IMR-90 (cell line): ENCODE data around the gene ITPKB. TPM values are rescaled to one million over a fixed set of nuclear protein-coding genes. Genes with fewer than 3 reads are reported as not detected.

ENCODE experiments used
- ATAC-seq: fragments of 200-7000 bp; cut with Tn5 transposase; 2 replicates; pipeline ENCODE4 v1.9.1; 2020; ENCODE audit warnings: low read depth, mild to moderate bottlenecking, moderate library complexity
- BruUV-seq: library from RNA; stranded (reverse); fragments of 400-500 nt; replicated peaks from 2 replicates; lab custom pipeline; 2021; lab: Mats Ljungman, UMichigan
- CTCF ChIA-PET: fragments of 300-600 bp; formaldehyde crosslinking; extraction: SDS; loops from one replicate; lab custom pipeline; 2021; ENCODE audit warnings: antibody characterized with exemption; lab: Yijun Ruan, JAX
- POLR2A ChIA-PET: fragments of 300-600 bp; sonication (Branson Sonifier 250); formaldehyde crosslinking; loops from one replicate; lab custom pipeline; 2022; ENCODE audit warnings: antibody characterized with exemption; ENCODE audit not compliant: unreplicated experiment; lab: Charles Lee
- DNase-seq: peaks from one replicate; pipeline ENCODE4 v3.0.0; 2013
- H2AFZ ChIP-seq: replicated peaks from 2 replicates; pipeline ENCODE3; 2013; ENCODE audit warnings: low read length, mild to moderate bottlenecking; ENCODE audit not compliant: poor library complexity
- H2AK5ac ChIP-seq: 2 replicates; pipeline ENCODE4 v1.6.1; 2013; ENCODE audit warnings: low read depth, low read length, inconsistent platforms
- H2AK9ac ChIP-seq: replicated peaks from 2 replicates; pipeline ENCODE3; 2013; ENCODE audit warnings: mild to moderate bottlenecking, low read depth, low read length, moderate library complexity; ENCODE audit not compliant: poor library complexity
- H2BK120ac ChIP-seq: 2 replicates; pipeline ENCODE4 v1.6.1; 2013; ENCODE audit warnings: low read depth, low read length, inconsistent platforms
- H2BK15ac ChIP-seq: 3 replicates; pipeline ENCODE4 v1.6.1; 2013; ENCODE audit warnings: low read depth, low read length, inconsistent platforms
- H2BK20ac ChIP-seq: 2 replicates; pipeline ENCODE4 v1.6.1; 2013; ENCODE audit warnings: low read depth, mild to moderate bottlenecking, inconsistent platforms, low read length, moderate library complexity
- H2BK5ac ChIP-seq: 2 replicates; pipeline ENCODE4 v1.6.1; 2013; ENCODE audit warnings: mild to moderate bottlenecking, low read depth, low read length, inconsistent platforms; ENCODE audit not compliant: poor library complexity, severe bottlenecking
- H3K14ac ChIP-seq: replicated peaks from 2 replicates; pipeline ENCODE4 v1.6.1; 2013; ENCODE audit warnings: low read depth, low read length, inconsistent platforms
- H3K18ac ChIP-seq: 2 replicates; pipeline ENCODE4 v1.6.1; 2013; ENCODE audit warnings: low read depth, low read length, control low read depth
- H3K23ac ChIP-seq: 2 replicates; pipeline ENCODE4 v1.6.1; 2013; ENCODE audit warnings: low read depth, low read length, inconsistent platforms
- H3K27ac ChIP-seq: 2 replicates; pipeline ENCODE4 v1.5.1; 2013; ENCODE audit warnings: mild to moderate bottlenecking, control low read depth, low read length; ENCODE audit not compliant: insufficient read depth
- H3K27me3 ChIP-seq: 2 replicates; pipeline ENCODE4 v1.6.1; 2013; ENCODE audit warnings: low read length; ENCODE audit not compliant: control insufficient read depth, insufficient read depth
- H3K36me3 ChIP-seq: 2 replicates; pipeline ENCODE4 v1.6.1; 2013; ENCODE audit warnings: low read length, mixed read lengths; ENCODE audit not compliant: control insufficient read depth, insufficient read depth
- H3K4ac ChIP-seq: 2 replicates; pipeline ENCODE4 v1.6.1; 2013; ENCODE audit warnings: low read depth, low read length, inconsistent platforms
- H3K4me1 ChIP-seq: 2 replicates; pipeline ENCODE4 v1.6.1; 2013; ENCODE audit warnings: low read length, mixed read lengths; ENCODE audit not compliant: control insufficient read depth, insufficient read depth
- H3K4me2 ChIP-seq: 2 replicates; pipeline ENCODE4 v1.6.1; 2013; ENCODE audit warnings: low read depth, mild to moderate bottlenecking, control low read depth, low read length, moderate library complexity
- H3K4me3 ChIP-seq: 2 replicates; pipeline ENCODE4 v1.5.1; 2013; ENCODE audit warnings: low read depth, mild to moderate bottlenecking, control low read depth, low read length, moderate library complexity; ENCODE audit not compliant: insufficient read depth
- H3K56ac ChIP-seq: 2 replicates; pipeline ENCODE4 v1.6.1; 2013; ENCODE audit warnings: low read length, inconsistent platforms; ENCODE audit not compliant: insufficient read depth; ENCODE audit errors: extremely low read depth
- H3K79me1 ChIP-seq, 2 experiments: 2 replicates each; pipeline ENCODE4 v1.6.1; 2013; ENCODE audit warnings: low read length in 2 of 2, inconsistent platforms in 1 of 2, low read depth in 1 of 2
- H3K9ac ChIP-seq: 2 replicates; pipeline ENCODE4 v1.6.1; 2013; ENCODE audit warnings: low read depth, low read length, control low read depth
- H3K9me1 ChIP-seq: 2 replicates; pipeline ENCODE4 v1.6.1; 2013; ENCODE audit warnings: low read length, inconsistent platforms; ENCODE audit not compliant: insufficient read depth
- H3K9me3 ChIP-seq: 2 replicates; pipeline ENCODE4 v1.6.1; 2013; ENCODE audit warnings: low read length; ENCODE audit not compliant: control insufficient read depth, insufficient read depth
- H4K20me1 ChIP-seq: 2 replicates; pipeline ENCODE4 v1.6.1; 2013; ENCODE audit warnings: low read length, inconsistent platforms; ENCODE audit not compliant: insufficient read depth
- H4K5ac ChIP-seq: 2 replicates; pipeline ENCODE4 v1.6.1; 2013; ENCODE audit warnings: mild to moderate bottlenecking, low read depth, low read length, control low read depth
- H4K8ac ChIP-seq, 2 experiments: 2 replicates each; pipeline ENCODE4 v1.6.1; 2013; ENCODE audit warnings: low read depth in 2 of 2, low read length in 2 of 2, control low read depth in 1 of 2, inconsistent platforms in 1 of 2
- H4K91ac ChIP-seq: 2 replicates; pipeline ENCODE4 v1.6.1; 2013; ENCODE audit warnings: low read depth, low read length, inconsistent platforms; ENCODE audit not compliant: insufficient read depth
- BHLHE40 ChIP-seq: fragments of 150-350 bp; IDR thresholded peaks from 2 replicates; pipeline ENCODE4 v1.6.1; 2016; ENCODE audit warnings: mild to moderate bottlenecking, low read depth, low read length
- CEBPB ChIP-seq: IDR thresholded peaks from 2 replicates; pipeline ENCODE4 v1.6.1; 2012; ENCODE audit warnings: low read depth, low read length, improper control_type of control experiment
- CHD1 ChIP-seq: IDR thresholded peaks from 2 replicates; pipeline ENCODE4 v1.6.1; 2012; ENCODE audit warnings: low read depth, low read length, improper control_type of control experiment
- ELK1 ChIP-seq: fragments of 150-350 bp; IDR thresholded peaks from 2 replicates; pipeline ENCODE4 v1.6.1; 2016; ENCODE audit warnings: low read depth, mild to moderate bottlenecking, low read length, moderate library complexity, borderline replicate concordance
- FOS ChIP-seq: fragments of 150-350 bp; IDR thresholded peaks from 2 replicates; pipeline ENCODE4 v1.6.1; 2016; ENCODE audit warnings: low read depth, low read length
- MAFK ChIP-seq: IDR thresholded peaks from 2 replicates; pipeline ENCODE4 v1.6.1; 2012; ENCODE audit warnings: low read depth, low read length, improper control_type of control experiment
- MAZ ChIP-seq: IDR thresholded peaks from 2 replicates; pipeline ENCODE4 v1.6.1; 2012; ENCODE audit warnings: low read depth, mild to moderate bottlenecking, low read length, improper control_type of control experiment, moderate library complexity, borderline replicate concordance
- NFE2L2 ChIP-seq: fragments of 150-350 bp; IDR thresholded peaks from 2 replicates; pipeline ENCODE4 v1.6.1; 2016; ENCODE audit warnings: low read depth, mild to moderate bottlenecking, low read length
- RCOR1 ChIP-seq: IDR thresholded peaks from 2 replicates; pipeline ENCODE4 v1.6.1; 2012; ENCODE audit warnings: mild to moderate bottlenecking, low read length, improper control_type of control experiment; ENCODE audit not compliant: insufficient replicate concordance
- WGBS, 2 experiments: methylation state at CpG; one replicate each; pipeline versions ENCODE4 v1.1.5 to v1.1.7; 2013; ENCODE audit warnings: missing lambda C conversion rate in 2 of 2; ENCODE audit not compliant: insufficient read length in 1 of 2; ENCODE audit errors: extremely low coverage in 2 of 2; 5-methylcytosine and 5-hydroxymethylcytosine counted together
- dilution Hi-C: fragments of 300-500 bp; cut with HindIII; formaldehyde crosslinking; loops from one replicate; pipeline ENCODE4 v1.14.3; 2018; ENCODE audit warnings: low sequenced_read_pairs; ENCODE audit not compliant: unreplicated experiment
- in situ Hi-C: fragments of 300-500 bp; cut with MboI; formaldehyde crosslinking; loops from 3 replicates; pipeline ENCODE4 v1.14.3; 2019; ENCODE audit warnings: low sequenced_read_pairs, inconsistent platforms, mixed read lengths
- intact Hi-C: fragments of 100-400 bp; cut with micrococcal nuclease; formaldehyde crosslinking; loops from 2 replicates; pipeline ENCODE4 v1.10.0; 2022
- polyA plus RNA-seq, 3 experiments: library from polyadenylated mRNA; depleted of rRNA; stranded (reverse); fragments of >200 nt; gene quantifications; 2 replicates each; pipeline ENCODE4 v1.2.3, GENCODE V29; 2012; ENCODE audit warnings: low replicate concordance in 1 of 3
- total RNA-seq: library from RNA; depleted of rRNA; stranded (reverse); fragments of >200 nt; gene quantifications from 2 replicates; pipeline ENCODE4 v1.2.3, GENCODE V29; 2012
- TF ChIP-seq, protein P1 (sequence below): fragments of 150-350 bp; IDR thresholded peaks from 2 replicates; pipeline ENCODE4 v1.6.1; 2017; ENCODE audit warnings: mild to moderate bottlenecking, antibody characterized with exemption, low read length, low read depth
- TF ChIP-seq, protein P2 (sequence below): conservative IDR thresholded peaks from 2 replicates; pipeline ENCODE4 v1.5.1; 2012; ENCODE audit warnings: mild to moderate bottlenecking, low read depth, low read length, improper control_type of control experiment

The ITPKB gene
- total and polyA plus RNA-seq, 2 of the 4 experiments (the other 2 are of a cell fraction): 0.72 to 1.4 TPM

DNA sequence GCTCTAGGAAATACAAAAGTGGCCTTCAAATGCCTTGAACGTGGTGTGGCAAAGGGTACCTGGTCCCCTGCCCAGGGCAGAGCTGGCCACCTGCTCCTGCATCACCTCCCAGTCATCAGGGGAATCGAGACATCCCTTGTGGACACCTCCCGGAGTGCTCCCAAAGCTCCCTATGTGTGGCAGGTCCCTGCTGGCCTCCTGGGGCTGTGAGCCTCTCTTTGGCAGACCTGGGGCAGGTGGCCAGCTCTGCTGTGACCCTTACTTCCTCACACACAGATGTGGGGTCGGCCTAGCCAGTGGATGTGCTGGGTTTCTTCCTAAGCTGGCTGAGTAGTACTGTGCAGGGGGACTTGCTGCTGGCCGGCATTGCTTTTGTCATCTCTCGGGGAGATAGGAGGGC, 86.5 kb downstream of the ITPKB start:
- no peak overlapping the region for H3K14ac ChIP-seq
- H3K79me1 ChIP-seq: no peaks in the 10 kb centered on the region
- TF ChIP-seq CHD1: no peak
- no peak for TF ChIP-seq MAZ
- TF ChIP-seq, protein P1, sequence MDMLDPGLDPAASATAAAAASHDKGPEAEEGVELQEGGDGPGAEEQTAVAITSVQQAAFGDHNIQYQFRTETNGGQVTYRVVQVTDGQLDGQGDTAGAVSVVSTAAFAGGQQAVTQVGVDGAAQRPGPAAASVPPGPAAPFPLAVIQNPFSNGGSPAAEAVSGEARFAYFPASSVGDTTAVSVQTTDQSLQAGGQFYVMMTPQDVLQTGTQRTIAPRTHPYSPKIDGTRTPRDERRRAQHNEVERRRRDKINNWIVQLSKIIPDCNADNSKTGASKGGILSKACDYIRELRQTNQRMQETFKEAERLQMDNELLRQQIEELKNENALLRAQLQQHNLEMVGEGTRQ: no peak
- TF ChIP-seq ELK1: no peak
- no peak for TF ChIP-seq RCOR1
- TF ChIP-seq, protein P2, sequence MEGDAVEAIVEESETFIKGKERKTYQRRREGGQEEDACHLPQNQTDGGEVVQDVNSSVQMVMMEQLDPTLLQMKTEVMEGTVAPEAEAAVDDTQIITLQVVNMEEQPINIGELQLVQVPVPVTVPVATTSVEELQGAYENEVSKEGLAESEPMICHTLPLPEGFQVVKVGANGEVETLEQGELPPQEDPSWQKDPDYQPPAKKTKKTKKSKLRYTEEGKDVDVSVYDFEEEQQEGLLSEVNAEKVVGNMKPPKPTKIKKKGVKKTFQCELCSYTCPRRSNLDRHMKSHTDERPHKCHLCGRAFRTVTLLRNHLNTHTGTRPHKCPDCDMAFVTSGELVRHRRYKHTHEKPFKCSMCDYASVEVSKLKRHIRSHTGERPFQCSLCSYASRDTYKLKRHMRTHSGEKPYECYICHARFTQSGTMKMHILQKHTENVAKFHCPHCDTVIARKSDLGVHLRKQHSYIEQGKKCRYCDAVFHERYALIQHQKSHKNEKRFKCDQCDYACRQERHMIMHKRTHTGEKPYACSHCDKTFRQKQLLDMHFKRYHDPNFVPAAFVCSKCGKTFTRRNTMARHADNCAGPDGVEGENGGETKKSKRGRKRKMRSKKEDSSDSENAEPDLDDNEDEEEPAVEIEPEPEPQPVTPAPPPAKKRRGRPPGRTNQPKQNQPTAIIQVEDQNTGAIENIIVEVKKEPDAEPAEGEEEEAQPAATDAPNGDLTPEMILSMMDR: no peak
- no peak for TF ChIP-seq MAFK
- no peak for TF ChIP-seq CEBPB
- TF ChIP-seq FOS: no peak
- no peak for TF ChIP-seq NFE2L2
- no peak for TF ChIP-seq BHLHE40
- dilution Hi-C loops: no loop called here
- H2BK5ac ChIP-seq: no peak overlapping the region
- H2AK9ac ChIP-seq: no peak overlapping the region
- no peak overlapping the region for H2BK15ac ChIP-seq
- no peaks in the 10 kb centered on the region; the same call in none of the 2 replicates for H3K36me3 ChIP-seq
- no peak overlapping the region for H3K4me2 ChIP-seq
- H4K20me1 ChIP-seq: no peaks in the 10 kb centered on the region
- H2AFZ ChIP-seq: no peak overlapping the region
- in situ Hi-C loops: no loop called here
- H3K23ac ChIP-seq: no peak overlapping the region
- no peak for DNase-seq
- ChIA-PET POLR2A (no interaction called here), CTCF (no interaction called here)
- H3K18ac ChIP-seq: no peak overlapping the region
- 90% methylated on average over 2 of the region's 6 CpGs; no CpG with 5 or more reads in 1 of the 2 experiments for WGBS, 2 experiments
- no peak overlapping the region for H2BK20ac ChIP-seq
- H3K27me3 ChIP-seq: no peaks in the 10 kb centered on the region
- H4K91ac ChIP-seq: no peak overlapping the region
- H3K4me3 ChIP-seq: no peak overlapping the region
- no peak overlapping the region for H3K56ac ChIP-seq
- H3K4ac ChIP-seq: no peak overlapping the region
- H3K9me3 ChIP-seq: no peaks in the 10 kb centered on the region
- no peak overlapping the region for H3K27ac ChIP-seq
- intact Hi-C loops: no loop called here
- BruUV-seq: no TSS peak
- peaks cover 17% of the 10 kb centered on the region for H3K9me1 ChIP-seq
- H3K4me1 ChIP-seq: peaks cover 17% of the 10 kb centered on the region
- H3K9ac ChIP-seq: no peak overlapping the region
- H2BK120ac ChIP-seq: no peak overlapping the region
- H4K8ac ChIP-seq: no peak overlapping the region
- H2AK5ac ChIP-seq: no peak overlapping the region
- no peak for ATAC-seq
- no peak overlapping the region for H4K5ac ChIP-seq
